ENCODE results near the gene ACADSB.
A peak's percentile ranks its signal among the peaks of the same experiment; 100 is the strongest.

Gene ACADSB

DNA sequence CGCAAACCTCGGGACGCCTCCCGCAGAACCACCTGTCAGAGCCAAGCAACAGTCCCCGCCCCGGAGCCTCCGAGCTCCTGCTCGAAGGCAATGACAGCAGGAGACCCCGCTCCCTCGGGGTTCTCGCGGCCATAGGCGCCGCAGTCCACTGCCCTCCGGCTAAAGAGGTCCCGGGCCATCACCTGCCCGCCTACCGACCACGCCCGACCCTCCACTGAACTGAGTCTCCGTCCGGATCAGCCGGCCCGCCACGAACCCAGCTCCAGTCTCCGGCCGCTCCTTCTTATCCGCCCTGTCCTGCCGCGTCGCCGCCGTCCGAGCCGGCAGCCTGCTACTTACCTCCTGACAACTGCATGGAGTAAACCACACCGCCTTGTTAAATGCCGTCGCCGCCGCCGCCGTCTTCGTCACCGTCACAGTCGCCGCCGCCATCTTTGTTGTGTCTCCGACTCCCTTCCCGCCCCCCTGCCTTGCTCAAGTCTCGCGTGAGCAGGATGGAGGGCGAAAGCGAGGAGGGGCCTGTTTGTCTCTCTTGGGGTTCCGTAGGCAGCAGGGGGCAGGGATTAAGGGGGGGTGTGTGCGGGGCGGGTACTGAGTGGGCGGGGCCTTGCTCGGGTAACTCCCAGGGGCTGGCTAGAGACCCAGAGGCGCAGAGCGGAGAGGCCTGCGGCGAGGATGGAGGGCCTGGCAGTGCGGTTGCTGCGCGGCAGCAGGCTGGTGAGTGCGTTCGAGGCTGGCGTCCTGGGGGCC, at the start of gene ACADSB, which contains the start of gene IKZF5:
Gene ACADSB (plus strand): TSS at position 652 of the 750 bp plus-strand sequence. CDS start 24 bp downstream, at position 676.
Gene IKZF5 (minus strand): TSS at position 441 of the 750 bp plus-strand sequence. CDS start 10,170 bp downstream, outside the sequence.
- peak; percentile 96 for DNase-seq

DNA sequence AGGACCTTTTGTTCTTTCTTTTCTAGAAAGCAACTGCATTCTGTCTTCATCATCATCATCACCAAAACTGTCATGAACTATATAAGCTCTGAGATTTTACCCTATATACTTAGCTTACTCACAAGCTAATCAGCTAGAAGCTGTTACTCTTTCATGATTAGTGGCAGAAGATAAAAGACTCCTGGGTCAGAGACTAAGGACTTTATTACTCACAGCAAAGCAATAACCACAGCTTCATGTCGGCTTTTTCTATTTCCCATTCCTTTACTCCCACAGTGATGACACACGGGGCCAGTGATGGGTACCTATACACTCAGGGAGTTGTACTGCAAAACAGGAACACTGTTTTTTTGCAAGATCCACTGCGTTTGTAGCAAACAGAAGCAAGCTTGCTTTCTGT, 46.4 kb upstream of the ACADSB start:
- DNase-seq, result no peak

DNA sequence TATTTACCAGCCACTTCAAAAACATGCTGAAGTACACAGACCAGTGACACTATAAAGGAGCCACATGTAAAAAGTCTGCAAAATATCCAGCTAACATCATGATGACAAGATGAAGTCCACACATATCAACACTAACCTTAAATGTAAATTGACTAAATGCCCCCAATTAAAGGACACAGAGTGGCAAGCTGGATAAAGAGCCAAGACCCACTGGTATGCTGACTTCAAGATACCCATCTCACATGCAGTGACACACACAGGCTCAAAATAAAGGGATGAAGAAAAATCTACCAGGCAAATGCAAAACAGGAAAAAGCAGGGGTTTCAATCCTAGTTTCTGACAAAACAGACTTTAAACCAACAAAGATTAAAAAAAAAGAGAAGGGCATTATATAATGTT, 41.9 kb upstream of the ACADSB start:
- no peak for DNase-seq

DNA sequence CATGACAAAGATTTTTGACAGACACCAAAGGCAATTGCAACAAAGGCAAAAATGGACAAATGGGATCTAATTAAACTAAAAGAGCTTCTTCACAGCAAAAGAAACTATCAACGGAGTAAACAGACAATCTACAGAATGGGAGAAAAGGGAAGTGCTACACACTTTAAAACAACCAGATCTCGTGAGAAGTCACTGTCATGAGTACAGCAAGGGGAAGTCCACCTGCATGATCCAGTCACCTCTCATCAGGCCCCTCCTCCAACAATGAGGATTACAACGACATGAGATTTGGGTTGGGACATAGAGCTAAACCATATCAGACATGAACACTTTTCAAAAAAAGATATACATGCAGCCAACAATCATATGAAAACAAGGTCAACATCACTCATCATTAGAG, 40.1 kb upstream of the ACADSB start:
- DNase-seq, result no peak

DNA sequence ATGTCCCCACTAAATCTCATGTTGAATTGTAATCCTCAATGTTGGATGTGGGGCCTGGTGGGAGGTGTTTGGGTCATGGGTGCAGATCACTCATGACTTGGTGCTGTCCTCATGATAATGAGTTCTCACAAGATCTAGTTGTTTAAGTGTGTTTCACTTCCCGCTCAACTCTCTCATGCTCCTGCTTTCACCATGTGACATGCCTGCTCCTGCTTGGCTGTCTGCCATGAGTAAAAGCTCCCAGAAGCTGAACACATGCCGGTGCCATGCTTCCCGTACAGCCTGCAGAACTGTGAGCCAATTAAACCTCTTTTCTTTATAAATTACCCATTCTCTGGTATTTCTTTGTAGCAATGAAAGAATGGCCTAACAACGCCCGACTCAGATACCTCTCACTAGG, 34.8 kb upstream of the ACADSB start:
- DNase-seq, result no peak

DNA sequence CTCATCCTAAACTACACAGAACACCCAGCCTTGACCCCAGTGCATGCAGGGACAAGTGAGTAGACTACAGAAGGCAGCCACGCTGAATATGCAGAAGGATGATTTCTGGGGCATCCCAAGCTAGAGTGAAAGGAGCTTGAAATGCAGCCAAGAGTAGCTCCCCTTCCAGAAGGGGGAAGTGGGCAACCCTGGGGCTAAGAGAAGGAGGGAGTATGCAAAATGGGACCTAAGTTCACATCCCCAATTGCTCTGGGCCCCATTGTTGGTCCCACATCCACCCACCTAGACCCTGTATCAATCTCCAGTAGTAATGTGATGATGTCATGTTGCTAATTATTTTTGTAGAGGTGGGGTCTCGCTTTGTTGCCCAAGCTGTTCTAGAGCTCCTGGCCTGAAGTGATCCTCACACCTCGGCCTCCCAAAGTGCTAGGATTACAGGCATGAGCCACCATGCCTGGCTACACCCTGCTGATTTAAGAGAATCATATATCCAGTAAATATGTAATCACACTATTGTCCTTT, 34.2 kb upstream of the ACADSB start:
- DNase-seq, result no peak

DNA sequence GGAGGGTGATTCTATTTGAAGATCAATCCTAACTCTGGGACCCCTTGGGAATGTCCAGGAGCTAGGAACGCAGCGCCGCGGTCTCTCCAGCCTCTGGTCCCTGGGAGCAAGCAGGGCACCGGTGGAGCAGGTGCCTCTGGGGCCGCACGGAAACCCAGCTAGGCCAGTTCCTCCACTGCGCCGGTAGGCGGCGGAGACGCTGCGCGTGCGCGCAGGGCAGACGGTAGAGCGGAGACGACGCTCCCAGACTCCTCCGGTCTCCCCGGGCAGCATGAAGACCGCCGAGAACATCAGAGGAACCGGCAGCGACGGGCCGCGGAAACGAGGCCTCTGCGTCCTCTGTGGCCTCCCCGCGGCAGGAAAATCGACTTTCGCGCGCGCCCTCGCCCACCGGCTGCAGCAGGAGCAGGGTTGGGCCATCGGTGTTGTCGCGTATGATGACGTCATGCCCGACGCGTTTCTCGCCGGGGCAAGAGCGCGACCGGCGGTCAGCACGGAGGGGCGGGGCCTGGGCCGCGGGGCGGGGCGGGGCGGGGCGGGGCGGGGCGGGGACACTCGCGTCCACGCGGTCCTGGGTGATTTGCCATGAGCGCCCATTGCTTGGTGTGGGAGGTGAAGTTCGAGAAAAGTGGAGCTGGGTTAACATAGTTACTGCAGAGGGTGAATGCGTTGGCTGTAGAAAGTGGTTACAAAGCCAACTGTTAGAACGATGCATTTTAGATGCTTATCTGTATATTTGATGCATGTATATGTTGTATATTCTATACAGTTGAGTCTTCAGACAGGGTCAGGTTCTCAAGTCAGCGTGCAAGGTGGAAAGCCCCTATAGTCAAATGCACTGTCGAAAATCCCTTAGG, 28.4 kb upstream of the ACADSB start, which contains the start of gene PSTK:
Gene PSTK (plus strand): TSS at position 193 of the 857 bp plus-strand sequence. CDS start 79 bp downstream, at position 272.
- DNase-seq, result peak; percentile 97

DNA sequence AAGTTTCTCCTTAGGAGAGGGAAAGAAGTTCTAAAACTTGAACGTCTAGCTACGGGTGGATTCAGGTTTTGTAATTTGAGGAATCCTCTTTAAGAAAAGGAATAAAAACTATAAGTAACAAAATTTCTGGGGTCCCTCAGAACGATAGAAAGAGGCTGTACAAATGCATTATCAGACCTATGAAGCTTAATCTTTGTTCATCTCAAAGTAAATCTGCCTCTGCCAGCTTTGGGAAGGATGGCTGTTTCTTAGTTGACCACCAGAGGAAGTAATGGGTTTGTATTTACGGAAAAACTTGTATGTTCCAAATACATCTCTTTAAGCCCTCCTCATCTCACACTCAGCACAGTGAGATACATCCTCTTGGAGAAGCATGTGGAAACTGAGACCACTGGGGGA, 27.7 kb upstream of the ACADSB start:
- no peak for DNase-seq

DNA sequence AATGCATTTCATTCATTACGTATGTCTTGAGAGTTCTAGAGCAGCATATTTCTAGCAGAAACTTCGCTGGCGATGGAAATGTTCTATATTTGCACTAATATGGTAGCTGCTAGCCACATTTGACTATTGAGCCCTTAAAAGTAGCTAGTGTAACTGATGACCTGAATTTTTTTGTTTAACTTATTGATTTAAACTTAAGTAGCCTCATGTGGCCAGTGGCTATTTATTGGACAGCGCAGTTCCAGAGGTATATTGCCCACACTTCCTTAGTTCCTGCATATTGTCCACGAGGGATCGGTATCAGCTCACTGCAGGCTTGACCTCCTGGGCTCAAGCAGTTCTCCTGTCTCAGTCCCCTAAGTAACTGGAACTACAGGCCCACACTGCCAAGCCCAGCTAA, 24.9 kb upstream of the ACADSB start:
- DNase-seq, result no peak

DNA sequence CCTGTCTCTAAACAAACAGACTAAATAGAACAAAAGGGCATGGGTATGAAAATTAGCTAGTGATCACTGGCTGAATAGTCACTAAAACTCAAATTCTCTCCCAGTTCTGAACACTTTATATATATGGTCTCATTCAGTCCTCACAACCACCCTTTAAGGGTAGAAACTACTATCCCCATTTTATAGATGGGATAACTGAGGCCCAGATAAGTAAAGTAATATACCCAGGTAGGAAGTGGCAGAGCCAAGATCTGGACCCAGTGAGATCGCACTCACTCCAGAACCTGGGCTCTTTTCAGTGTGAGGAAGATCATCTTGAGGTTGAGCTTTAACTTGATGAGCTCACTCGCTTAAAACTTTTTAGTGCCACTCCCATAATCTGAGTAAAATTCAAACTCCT, 24.1 kb upstream of the ACADSB start:
- DNase-seq, result no peak

DNA sequence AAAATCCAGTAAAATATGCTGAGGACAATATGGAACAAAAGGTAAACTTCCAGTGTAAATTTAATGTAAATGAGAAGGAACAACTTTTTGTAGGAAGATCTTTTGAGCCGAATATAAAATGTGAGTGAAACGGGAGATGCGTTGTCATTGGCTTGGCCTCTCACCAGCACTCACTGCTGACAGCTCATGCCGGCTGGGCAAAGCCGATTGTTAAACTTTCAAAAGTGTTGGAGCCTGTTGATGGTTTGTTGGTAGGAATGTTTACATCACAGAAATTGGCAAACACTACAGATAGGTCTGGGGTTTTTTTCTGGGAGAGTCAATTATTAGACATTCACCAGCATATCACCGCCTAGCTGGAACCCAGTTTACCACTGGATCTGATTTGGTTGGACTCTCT, 22.5 kb upstream of the ACADSB start:
- DNase-seq, result no peak

DNA sequence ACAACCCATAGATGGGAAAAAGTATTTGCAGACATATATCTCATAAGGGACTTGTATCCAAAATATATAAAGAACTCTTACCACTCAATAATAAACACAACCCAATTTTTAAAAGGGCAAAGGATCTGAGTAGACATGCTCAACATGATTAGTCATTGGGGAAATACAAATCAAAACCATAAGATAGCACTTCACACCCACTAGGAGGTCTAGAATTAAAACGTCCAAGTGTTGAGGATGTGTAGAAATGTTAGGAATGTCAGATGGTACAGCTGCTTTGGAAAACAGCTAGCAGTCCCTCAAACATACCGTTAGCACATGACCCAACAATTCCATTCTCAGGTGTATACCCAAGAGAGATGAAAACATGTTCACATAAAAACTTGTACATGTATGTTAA, 20.3 kb upstream of the ACADSB start:
- no peak for DNase-seq

DNA sequence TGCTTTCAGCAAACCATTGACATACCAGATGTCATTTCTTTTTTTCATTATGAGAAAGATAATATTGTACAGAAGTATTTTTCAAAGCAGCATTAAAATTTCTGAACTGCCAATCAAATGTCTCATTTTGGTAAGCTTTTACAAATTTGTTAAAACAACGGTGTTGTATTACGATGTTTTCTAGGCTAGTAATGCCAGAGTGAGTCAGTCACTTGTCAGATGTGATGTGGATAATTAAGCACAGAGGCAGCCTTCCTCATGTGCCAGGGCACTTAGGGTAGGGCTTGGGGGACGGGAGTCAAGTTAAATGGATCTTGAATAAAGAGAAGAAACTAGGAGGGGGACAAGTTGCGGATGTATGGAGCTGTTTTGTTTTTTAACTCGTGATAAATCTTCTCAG, 18.5 kb upstream of the ACADSB start:
- no peak for DNase-seq

DNA sequence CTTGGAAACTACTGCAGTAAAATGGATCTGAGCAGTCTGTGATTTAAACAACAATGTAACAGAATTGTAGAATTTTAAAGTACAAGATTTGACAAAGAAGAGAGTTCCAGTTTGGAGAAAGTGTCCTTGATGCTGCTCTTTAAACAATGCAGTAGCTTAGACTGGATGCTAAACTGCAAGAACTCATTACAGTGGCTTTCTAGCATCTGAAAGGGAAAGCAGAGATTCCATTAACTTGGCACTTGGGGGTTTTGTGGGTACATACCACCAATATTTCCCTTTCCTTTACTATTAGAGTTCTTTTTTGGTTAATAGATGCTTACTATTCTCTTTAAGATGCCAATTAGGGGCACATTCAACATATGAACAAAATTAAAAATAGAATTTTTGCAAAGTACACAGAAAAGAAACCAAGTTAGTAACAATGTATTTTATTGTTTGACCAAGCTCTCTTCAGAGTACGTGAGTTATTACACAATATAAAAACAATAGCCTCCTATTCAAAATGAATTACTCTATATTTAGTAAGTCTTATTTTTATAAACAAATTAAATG, 16.7 kb upstream of the ACADSB start:
- no peak for DNase-seq

DNA sequence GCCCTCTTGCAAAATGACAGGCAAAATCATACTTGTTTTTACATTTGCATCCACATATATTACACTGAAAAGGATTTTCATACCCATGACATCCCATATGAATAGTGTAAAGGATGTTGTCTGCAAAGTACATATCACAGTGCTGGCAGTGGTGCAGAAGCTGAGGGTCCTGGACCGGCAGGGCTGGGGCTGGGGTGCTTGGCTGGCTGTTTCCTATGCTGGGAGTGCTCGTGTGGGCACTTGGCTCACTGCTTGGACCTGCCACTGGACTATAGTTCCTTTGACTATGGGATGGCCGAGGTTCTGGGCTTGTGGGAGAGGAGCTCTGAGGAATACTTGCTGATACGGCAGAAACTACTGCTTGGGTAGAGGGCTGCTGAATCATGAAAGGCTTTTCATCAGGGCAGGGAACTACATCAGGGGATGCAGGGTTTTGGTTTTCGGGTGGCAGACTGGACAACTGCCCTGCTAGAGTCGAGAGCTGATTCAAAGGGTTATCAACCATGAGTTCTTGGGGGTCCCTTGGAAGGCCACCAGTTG, 14.9 kb upstream of the ACADSB start:
- DNase-seq, result no peak

DNA sequence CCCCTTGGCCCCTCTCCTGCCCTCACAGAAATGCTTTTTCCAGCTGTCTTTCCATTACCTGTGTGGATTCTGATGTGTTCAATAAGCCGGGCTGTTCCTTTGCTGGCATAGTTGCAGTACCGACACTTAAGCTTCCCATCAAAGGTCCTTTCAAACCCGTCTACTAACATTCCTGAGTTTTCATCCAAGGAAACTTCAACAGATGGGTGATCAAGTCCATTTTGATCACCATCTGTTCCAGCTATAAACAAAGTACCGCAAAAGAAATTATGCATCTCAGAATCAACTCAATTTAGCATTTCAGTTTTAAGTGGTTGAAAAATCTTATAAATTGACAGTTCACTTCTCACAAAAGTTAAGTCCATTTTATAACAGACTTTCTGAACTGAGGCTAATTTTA, 12.9 kb upstream of the ACADSB start:
- DNase-seq, result no peak

DNA sequence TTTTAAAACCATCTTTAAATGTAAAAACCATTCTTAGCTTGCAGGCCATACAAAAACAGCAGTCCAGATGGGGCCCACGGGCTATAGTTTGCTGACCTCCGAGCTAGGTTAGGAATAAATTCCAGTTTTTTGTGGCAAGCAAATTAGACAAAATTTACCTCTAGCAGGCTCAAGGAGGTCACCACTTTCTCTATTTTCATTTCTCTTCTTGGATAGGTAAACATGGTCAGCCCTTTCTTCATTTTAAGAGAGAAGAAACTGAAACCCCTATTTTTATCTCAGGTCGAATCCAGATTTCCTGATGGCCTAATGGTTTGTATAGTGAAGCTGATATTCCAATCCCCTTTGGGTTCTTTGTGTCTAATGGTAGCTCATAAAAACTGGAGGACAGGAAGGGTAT, 10.9 kb upstream of the ACADSB start:
- no peak for DNase-seq

DNA sequence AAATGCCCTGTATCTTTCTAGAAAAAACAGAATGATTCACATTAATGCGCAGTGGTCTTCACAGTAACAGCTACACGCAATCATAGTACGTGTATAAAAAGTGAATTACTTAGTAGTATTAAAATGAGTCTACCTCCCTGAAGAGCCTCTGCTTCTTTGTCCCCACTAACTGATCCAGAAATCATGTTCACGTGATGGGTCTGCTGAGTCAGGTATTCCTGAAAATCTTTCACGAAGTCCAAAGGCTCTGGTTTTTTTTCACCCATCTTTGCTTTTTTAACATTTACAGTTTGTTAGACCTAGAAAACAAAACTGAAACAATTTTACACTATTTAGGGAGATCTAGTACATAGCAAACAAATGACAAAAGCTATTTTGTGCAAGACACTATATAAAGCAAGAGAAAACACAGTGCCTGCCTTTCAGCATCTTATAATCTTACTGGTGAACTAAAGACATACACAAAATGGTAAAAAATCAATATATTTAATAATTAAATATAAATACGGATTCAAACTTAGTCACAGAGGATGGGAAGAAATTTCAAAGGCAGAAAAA, 10.4 kb upstream of the ACADSB start:
- DNase-seq, result no peak

DNA sequence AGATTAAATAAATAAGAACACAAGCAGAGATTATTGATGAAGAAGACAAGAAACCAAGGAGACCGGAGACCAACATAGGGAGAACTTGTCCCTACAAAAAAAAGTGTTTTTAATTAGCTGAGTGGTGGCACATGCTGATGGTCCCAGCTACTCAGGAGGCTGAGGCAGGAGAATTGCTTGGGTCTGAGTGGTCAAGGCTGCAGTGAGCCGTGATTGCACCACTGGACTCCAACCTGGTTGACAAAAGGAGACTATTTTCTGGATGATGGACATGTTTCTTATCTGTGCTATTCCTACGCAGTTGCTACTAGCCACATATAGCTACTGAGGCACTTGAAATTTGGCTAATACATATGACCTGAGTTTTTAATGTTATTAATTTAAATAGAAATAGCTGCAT, 9.9 kb upstream of the ACADSB start:
- no peak for DNase-seq

DNA sequence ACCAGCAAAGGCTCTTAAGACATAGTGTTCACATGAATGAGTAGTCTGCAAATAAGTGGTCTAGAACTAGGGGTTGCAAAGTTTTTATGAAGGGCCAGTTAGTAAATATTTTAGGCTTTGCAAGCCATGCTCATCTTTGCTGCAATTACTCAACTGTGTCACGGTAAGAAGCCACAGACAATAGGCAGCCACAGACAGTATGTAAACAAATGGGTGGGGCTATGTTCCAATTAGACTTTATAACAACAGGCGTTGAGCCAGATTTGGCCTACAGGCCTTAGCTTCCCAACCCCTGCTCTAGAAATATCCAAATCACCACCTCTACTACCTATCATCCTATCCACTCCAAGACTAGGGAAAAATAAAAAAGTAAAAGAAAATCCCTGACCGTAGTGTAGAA, 9.5 kb upstream of the ACADSB start:
- DNase-seq, result no peak

DNA sequence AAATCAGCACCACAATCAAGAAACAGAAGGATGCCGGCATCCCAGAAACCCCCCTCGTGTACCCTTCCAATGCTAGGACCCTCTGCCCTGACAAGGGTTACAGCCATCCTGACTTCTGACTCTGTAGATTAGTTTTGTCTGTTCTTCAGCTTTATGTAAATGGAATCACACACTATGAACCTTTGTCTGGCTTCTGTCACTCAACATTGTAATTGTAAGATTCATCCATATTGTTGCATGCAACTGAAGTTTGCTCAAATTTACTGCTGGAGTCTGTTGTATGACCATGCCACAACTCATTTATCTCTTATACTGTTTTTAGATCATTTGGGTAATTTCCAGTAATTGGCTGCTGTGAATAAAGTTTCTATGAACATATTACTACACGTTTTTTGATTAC, 8.7 kb upstream of the ACADSB start:
- DNase-seq, result no peak

DNA sequence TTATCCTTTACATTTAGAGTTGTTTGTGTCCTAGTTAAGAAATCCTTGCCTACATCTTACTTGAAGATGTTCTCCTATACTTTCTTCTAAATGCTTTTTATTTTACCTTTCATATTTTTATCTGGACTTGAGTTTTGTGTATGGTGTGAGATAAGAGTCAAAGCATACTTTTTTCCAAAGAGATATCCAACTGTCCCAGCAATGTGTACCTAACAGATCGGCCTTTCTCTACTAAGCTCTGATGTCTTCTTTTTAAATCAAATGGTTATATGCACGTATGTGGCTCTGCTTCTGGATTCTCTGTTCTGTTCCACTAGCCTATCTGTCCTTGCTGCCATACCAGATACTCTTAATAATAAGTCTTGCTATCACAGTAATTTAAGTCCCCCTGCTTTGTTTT, 7.4 kb upstream of the ACADSB start:
- no peak for DNase-seq

DNA sequence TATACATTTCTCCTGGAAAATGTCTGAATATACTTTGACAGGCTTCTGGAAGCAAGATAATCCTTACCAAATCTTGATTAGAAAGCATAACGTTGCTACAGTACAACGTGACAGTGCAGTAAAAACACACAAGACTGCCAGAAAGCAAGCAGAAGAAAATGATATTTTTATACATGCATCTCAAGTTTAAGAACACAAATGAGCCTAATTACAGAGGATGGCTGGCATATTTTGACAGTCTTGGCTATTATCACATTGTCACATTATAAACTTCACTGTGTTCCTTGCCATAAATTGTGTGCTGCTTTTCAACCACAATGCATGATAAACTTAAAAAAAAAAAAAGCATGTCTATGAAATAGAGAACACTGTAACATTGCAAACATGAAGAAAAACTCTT, 4.5 kb upstream of the ACADSB start:
- DNase-seq, result no peak

All from activated CD8-positive, alpha-beta memory T cell treated with anti-CD3 and anti-CD28 coated beads for 24 hours (primary cell).